H9 (cell line): Measurements from ENCODE around the gene PLEKHG1. TPM values are rescaled to one million over a fixed set of nuclear protein-coding genes. Genes with fewer than 3 reads are reported as not detected.

Source experiments
- DNase-seq: peaks from one replicate; pipeline ENCODE4 v3.0.0-alpha.2; 2017
- H2AFZ ChIP-seq: one replicate; pipeline ENCODE4 v1.6.1; 2013; ENCODE audit warnings: mild to moderate bottlenecking, low read length, control low read depth, moderate library complexity
- H2AK5ac ChIP-seq: 2 replicates; pipeline ENCODE4 v1.6.1; 2013; ENCODE audit warnings: low read length, control low read depth, mixed read lengths; ENCODE audit not compliant: insufficient read length
- H2BK120ac ChIP-seq: one replicate; pipeline ENCODE4 v1.6.1; 2013; ENCODE audit warnings: low read depth, mild to moderate bottlenecking, low read length, control low read depth, inconsistent platforms; ENCODE audit not compliant: poor library complexity, severe bottlenecking
- H2BK12ac ChIP-seq: 2 replicates; pipeline ENCODE4 v1.6.1; 2013; ENCODE audit warnings: low read length, control low read depth, mixed read lengths, low read depth; ENCODE audit not compliant: insufficient read length
- H2BK15ac ChIP-seq: 2 replicates; pipeline ENCODE4 v1.6.1; 2013; ENCODE audit warnings: low read depth, low read length, control low read depth
- H2BK20ac ChIP-seq: one replicate; pipeline ENCODE4 v1.6.1; 2013; ENCODE audit warnings: low read depth, mild to moderate bottlenecking, low read length, control low read depth, inconsistent platforms; ENCODE audit not compliant: poor library complexity, severe bottlenecking
- H2BK5ac ChIP-seq: 2 replicates; pipeline ENCODE4 v1.6.1; 2013; ENCODE audit warnings: low read length, control low read depth, mixed read lengths; ENCODE audit not compliant: insufficient read length
- H3K14ac ChIP-seq: 2 replicates; pipeline ENCODE4 v1.6.1; 2013; ENCODE audit warnings: low read length, control low read depth; ENCODE audit not compliant: insufficient read depth
- H3K18ac ChIP-seq: 2 replicates; pipeline ENCODE4 v1.6.1; 2013; ENCODE audit warnings: low read depth, mild to moderate bottlenecking, mixed read lengths, low read length, control low read depth; ENCODE audit not compliant: insufficient read length
- H3K23ac ChIP-seq: 2 replicates; pipeline ENCODE4 v1.6.1; 2013; ENCODE audit warnings: low read length, control low read depth, mixed read lengths, low read depth; ENCODE audit not compliant: insufficient read length
- H3K23me2 ChIP-seq: 2 replicates; pipeline ENCODE4 v1.6.1; 2013; ENCODE audit warnings: low read depth, mild to moderate bottlenecking, mixed read lengths, low read length, control low read depth; ENCODE audit not compliant: insufficient read length, poor library complexity, severe bottlenecking
- H3K27ac ChIP-seq: 2 replicates; pipeline ENCODE4 v1.5.1; 2013; ENCODE audit warnings: low read length, control low read depth, mixed read lengths, low read depth; ENCODE audit not compliant: insufficient read length
- H3K27me3 ChIP-seq: 2 replicates; pipeline ENCODE4 v1.6.1; 2013; ENCODE audit warnings: low read length, control low read depth, inconsistent platforms; ENCODE audit not compliant: insufficient read depth
- H3K4ac ChIP-seq: 2 replicates; pipeline ENCODE4 v1.6.1; 2013; ENCODE audit warnings: low read depth, mild to moderate bottlenecking, control low read depth, inconsistent platforms, low read length, moderate library complexity
- H3K4me1 ChIP-seq: 2 replicates; pipeline ENCODE4 v1.6.1; 2013; ENCODE audit warnings: low read length, control low read depth, inconsistent platforms; ENCODE audit not compliant: insufficient read depth
- H3K4me2 ChIP-seq: 2 replicates; pipeline ENCODE4 v1.6.1; 2013; ENCODE audit warnings: low read length, control low read depth, mixed read lengths; ENCODE audit not compliant: insufficient read length, insufficient read depth
- H3K56ac ChIP-seq: 2 replicates; pipeline ENCODE4 v1.6.1; 2013; ENCODE audit warnings: low read depth, mild to moderate bottlenecking, mixed read lengths, low read length, control low read depth; ENCODE audit not compliant: insufficient read length
- H3K79me1 ChIP-seq: 2 replicates; pipeline ENCODE4 v1.6.1; 2013; ENCODE audit warnings: low read depth, mild to moderate bottlenecking, moderate library complexity, low read length, control low read depth, inconsistent platforms; ENCODE audit not compliant: insufficient read depth, poor library complexity, severe bottlenecking
- H3K79me2 ChIP-seq: 2 replicates; pipeline ENCODE4 v1.6.1; 2013; ENCODE audit warnings: low read length, control low read depth, inconsistent platforms; ENCODE audit not compliant: insufficient read depth
- H3K9ac ChIP-seq: 2 replicates; pipeline ENCODE4 v1.6.1; 2013; ENCODE audit warnings: low read length, control low read depth, mixed read lengths; ENCODE audit not compliant: insufficient read length; ENCODE audit errors: extremely low read depth
- H3K9me3 ChIP-seq: one replicate; pipeline ENCODE4 v1.6.1; 2013; ENCODE audit warnings: low read depth, low read length, inconsistent platforms; ENCODE audit not compliant: control insufficient read depth
- H3T11ph ChIP-seq: one replicate; pipeline ENCODE4 v1.6.1; 2013; ENCODE audit warnings: mild to moderate bottlenecking, low read length, control low read depth, inconsistent platforms
- H4K20me1 ChIP-seq: one replicate; pipeline ENCODE4 v1.6.1; 2013; ENCODE audit not compliant: control insufficient read depth, insufficient read length, insufficient read depth
- H4K5ac ChIP-seq: 2 replicates; pipeline ENCODE4 v1.6.1; 2013; ENCODE audit warnings: low read depth, mild to moderate bottlenecking, mixed read lengths, low read length, control low read depth; ENCODE audit not compliant: insufficient read length
- H4K8ac ChIP-seq: replicated peaks from 2 replicates; pipeline ENCODE4 v1.6.1; 2013; ENCODE audit warnings: low read length, control low read depth, mixed read lengths, low read depth; ENCODE audit not compliant: insufficient read length
- H4K91ac ChIP-seq: 2 replicates; pipeline ENCODE4 v1.6.1; 2013; ENCODE audit warnings: low read depth, mild to moderate bottlenecking, moderate library complexity, mixed read lengths, low read length, control low read depth; ENCODE audit not compliant: insufficient read length
- H3K27ac Mint-ChIP-seq, 3 experiments: 2 replicates in 2 of 3; 3 replicates in 1 of 3; pipeline ENCODE4 v1.8.0; 2020 to 2021; ENCODE audit warnings: mixed read lengths in 3 of 3, mild to moderate bottlenecking in 1 of 3, moderate library complexity in 1 of 3
- H3K27me3 Mint-ChIP-seq: 2 replicates; pipeline ENCODE4 v1.8.0; 2021; ENCODE audit warnings: low read depth, mild to moderate bottlenecking, moderate library complexity, mixed read lengths
- H3K36me3 Mint-ChIP-seq, 3 experiments: 2 replicates in 2 of 3; 3 replicates in 1 of 3; pipeline ENCODE4 v1.8.0; 2020 to 2021; ENCODE audit warnings: low read depth in 3 of 3, mixed read lengths in 3 of 3; ENCODE audit not compliant: insufficient read depth in 1 of 3
- H3K4me1 Mint-ChIP-seq, 2 experiments: 2 replicates each; pipeline ENCODE4 v1.8.0; 2020; ENCODE audit warnings: mixed read lengths in 2 of 2
- H3K4me3 Mint-ChIP-seq, 2 experiments: 2 replicates in 1 of 2; 3 replicates in 1 of 2; pipeline ENCODE4 v1.8.0; 2020 to 2021; ENCODE audit warnings: mild to moderate bottlenecking in 2 of 2, mixed read lengths in 2 of 2, moderate library complexity in 1 of 2
- H3K9me3 Mint-ChIP-seq, 2 experiments: 2 replicates in 1 of 2; 3 replicates in 1 of 2; pipeline ENCODE4 v1.8.0; 2020; ENCODE audit warnings: mild to moderate bottlenecking in 2 of 2, mixed read lengths in 2 of 2, moderate library complexity in 1 of 2
- CTCF ChIP-seq: fragments of 200-600 bp; sonication (generic); conservative IDR thresholded peaks from 3 replicates; pipeline ENCODE4 v1.8.0; 2021; ENCODE audit warnings: antibody characterized with exemption, mild to moderate bottlenecking
- whole genome bisulfite sequencing: extraction: QIAGEN DNeasy Blood & Tissue Kit; methylation state at CpG from one replicate; pipeline ENCODE4 v1.1.7; 2013; ENCODE audit warnings: missing lambda C conversion rate, low lambda C conversion rate, mixed read lengths; ENCODE audit not compliant: insufficient read length; ENCODE audit errors: extremely low coverage; 5-methylcytosine and 5-hydroxymethylcytosine counted together
- total RNA-seq: library from RNA; stranded (reverse); gene quantifications from 2 replicates; pipeline ENCODE4 v1.2.1, GENCODE V29; 2021

Gene PLEKHG1
- total RNA-seq, 1 experiment from 2014 or later: 1.0 TPM

DNA sequence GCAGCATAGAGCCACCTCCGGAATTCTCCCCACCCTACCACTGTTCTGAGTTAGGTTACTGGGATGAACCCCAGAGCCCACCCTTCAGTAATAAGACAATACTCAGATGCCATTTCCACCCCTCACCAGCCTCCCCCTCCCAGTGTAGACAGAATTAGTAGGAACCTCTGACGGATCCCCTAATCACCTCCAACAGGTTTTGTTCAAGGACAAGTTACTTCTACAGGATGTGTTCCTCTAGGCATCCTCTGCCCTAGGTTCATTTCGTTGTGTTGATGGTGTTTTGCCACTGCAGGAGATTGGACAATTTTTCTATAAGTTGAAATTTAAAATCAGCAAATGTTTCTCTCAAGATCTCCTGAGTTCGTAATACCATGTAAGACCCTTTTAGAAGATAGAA, 22.8 kb downstream of the PLEKHG1 start:
- H3K27ac Mint-ChIP-seq: no peak overlapping the region
- Histone ChIP-seq H3K18ac (no peak overlapping the region), H3K79me2 (no peaks in the 10 kb centered on the region), H2AFZ (no peak overlapping the region), H4K5ac (no peak overlapping the region), H3K23me2 (no peaks in the 10 kb centered on the region), H4K20me1 (no peaks in the 10 kb centered on the region), H3K79me1 (no peaks in the 10 kb centered on the region), H3K9me3 (no peaks in the 10 kb centered on the region), H2BK20ac (no peak overlapping the region), H3K56ac (no peak overlapping the region), H3K23ac (no peak overlapping the region), H3K4me2 (no peak overlapping the region), H2AK5ac (no peak overlapping the region), H3K14ac (no peak overlapping the region), H3K4ac (no peak overlapping the region), H3T11ph (no peak overlapping the region), H3K4me1 (no peaks in the 10 kb centered on the region), H3K27me3 (no peaks in the 10 kb centered on the region; the same call in 1 of the 2 replicates), H2BK5ac (no peak overlapping the region), H2BK120ac (no peak overlapping the region), H3K27ac (no peak overlapping the region), H4K8ac (no peak overlapping the region), H2BK12ac (no peak overlapping the region), H3K9ac (no peak overlapping the region), H4K91ac (no peak overlapping the region), H2BK15ac (no peak overlapping the region)
- peaks cover 0 to 2% of the 10 kb centered on the region in 2 experiments; a peak in 1 of 4 replicates for H3K4me1 Mint-ChIP-seq
- no CpG with 5 or more reads among the region's 4 CpGs for WGBS
- no peak for TF ChIP-seq CTCF
- H3K36me3 Mint-ChIP-seq: peaks cover 0 to 5% (median 4%) of the 10 kb centered on the region in 3 experiments; a peak in 3 of 7 replicates
- peaks cover 4 to 7% of the 10 kb centered on the region in 2 experiments; a peak in 3 of 5 replicates for H3K9me3 Mint-ChIP-seq
- DNase-seq: no peak
- H3K27me3 Mint-ChIP-seq: no peaks in the 10 kb centered on the region; the same call in none of the 2 replicates
- no peak overlapping the region for H3K4me3 Mint-ChIP-seq
